ENCODE measurements around the gene TMX4. TPM values are rescaled to one million over a fixed set of nuclear protein-coding genes. Genes with fewer than 3 reads are reported as not detected.

The TMX4 gene
- total RNA-seq, 4 donors from 2014 or later, result 14.2 to 26.8 (median 17.6) TPM

DNA sequence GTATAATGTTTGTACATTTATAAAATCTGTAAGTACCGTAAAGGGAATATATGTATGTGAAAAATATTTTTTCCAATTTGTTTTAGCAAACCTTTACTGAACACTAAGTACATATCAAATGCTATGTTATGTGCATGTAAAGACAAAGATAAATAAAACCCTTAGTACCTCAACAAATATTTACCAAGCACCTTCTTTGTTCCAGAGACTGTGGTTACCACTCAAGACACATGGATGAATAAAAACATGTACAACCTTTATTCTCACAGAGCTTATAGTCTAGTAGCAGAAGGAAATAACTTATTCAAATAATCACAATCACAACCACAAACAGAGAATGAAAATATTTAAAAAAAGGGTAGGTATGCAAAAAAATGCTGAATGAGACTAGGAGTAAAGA, 17.5 kb downstream of the TMX4 start:
- H3K4me3 ChIP-seq (ENCODE audit: low read depth, poor library complexity, severe bottlenecking), result no peak overlapping the region
- intact Hi-C loops (cut with DNase I; ENCODE audit: low total_unique reads), result no loop called here
- 97 to 98% methylated on average over 1 of the region's 1 CpG for WGBS, 2 donors
- TF ChIP-seq, protein P1, sequence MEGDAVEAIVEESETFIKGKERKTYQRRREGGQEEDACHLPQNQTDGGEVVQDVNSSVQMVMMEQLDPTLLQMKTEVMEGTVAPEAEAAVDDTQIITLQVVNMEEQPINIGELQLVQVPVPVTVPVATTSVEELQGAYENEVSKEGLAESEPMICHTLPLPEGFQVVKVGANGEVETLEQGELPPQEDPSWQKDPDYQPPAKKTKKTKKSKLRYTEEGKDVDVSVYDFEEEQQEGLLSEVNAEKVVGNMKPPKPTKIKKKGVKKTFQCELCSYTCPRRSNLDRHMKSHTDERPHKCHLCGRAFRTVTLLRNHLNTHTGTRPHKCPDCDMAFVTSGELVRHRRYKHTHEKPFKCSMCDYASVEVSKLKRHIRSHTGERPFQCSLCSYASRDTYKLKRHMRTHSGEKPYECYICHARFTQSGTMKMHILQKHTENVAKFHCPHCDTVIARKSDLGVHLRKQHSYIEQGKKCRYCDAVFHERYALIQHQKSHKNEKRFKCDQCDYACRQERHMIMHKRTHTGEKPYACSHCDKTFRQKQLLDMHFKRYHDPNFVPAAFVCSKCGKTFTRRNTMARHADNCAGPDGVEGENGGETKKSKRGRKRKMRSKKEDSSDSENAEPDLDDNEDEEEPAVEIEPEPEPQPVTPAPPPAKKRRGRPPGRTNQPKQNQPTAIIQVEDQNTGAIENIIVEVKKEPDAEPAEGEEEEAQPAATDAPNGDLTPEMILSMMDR (IDR thresholded peaks at IDR 0.05), result no peak
- TF ChIP-seq POLR2A (IDR thresholded peaks at IDR 0.05), result no peak
- DNase-seq (ENCODE audit: low spot score in 2 of 2), result no peak

- H3K4me3 ChIP-seq (ENCODE audit: low read depth, poor library complexity, severe bottlenecking), result no peak overlapping the region
- intact Hi-C loops (cut with DNase I; ENCODE audit: low total_unique reads), result no loop called here
- no peak for DNase-seq (ENCODE audit: low spot score in 2 of 2)
- TF ChIP-seq, protein P1 (IDR thresholded peaks at IDR 0.05), result no peak
- TF ChIP-seq POLR2A (IDR thresholded peaks at IDR 0.05), result no peak
These were observed 18.8 kb downstream of the TMX4 start for GRCh38 chr20:8000796-8001195.

DNA sequence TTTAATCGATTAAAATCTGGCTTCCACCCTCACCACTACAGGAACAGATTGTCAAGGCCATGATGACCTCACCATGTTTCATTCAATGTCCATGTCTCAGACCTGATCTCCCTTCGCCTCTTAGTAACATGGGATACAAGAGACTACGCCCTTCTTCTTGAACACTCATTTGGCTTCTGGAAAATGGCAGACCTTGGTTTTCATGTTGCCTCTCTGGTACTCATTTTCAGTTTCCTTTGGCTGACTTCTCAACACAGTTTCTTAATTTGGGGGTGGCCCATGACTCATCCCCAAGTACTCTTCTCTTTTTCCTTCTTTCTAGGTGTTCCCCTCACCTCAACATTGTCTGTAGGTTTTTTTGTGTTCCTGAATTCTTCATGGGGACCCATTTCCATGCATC, 22.7 kb downstream of the TMX4 start:
- intact Hi-C loops (cut with DNase I; ENCODE audit: low total_unique reads), result no loop called here
- TF ChIP-seq, protein P1 (IDR thresholded peaks at IDR 0.05), result no peak
- TF ChIP-seq POLR2A (IDR thresholded peaks at IDR 0.05), result no peak
- DNase-seq (ENCODE audit: low spot score in 2 of 2), result no peak
- 94 to 97% methylated on average over 3 of the region's 3 CpGs for WGBS, 2 donors
- no peak overlapping the region for H3K4me3 ChIP-seq (ENCODE audit: low read depth, poor library complexity, severe bottlenecking)

DNA sequence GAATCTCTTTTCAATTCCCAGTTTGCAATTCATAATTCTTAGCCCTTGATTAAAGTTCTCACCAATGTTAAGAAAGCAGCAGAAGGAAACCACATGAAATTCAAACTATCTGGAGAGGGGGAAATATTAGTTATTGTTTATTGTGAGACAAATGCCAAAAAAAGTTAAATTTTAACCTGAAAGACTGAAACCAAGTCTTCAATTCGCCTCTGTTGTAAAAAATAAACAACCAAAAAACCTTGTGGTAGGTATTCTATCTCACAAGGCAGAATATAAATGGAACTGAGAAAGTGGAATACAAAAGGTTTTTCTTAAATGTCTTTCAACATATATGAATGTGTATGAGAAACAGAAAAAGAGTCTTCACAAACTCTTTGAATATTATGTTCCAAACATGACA, 24.8 kb downstream of the TMX4 start:
- no peak for DNase-seq (ENCODE audit: low spot score in 2 of 2)
- no peak overlapping the region for H3K4me3 ChIP-seq (ENCODE audit: low read depth, poor library complexity, severe bottlenecking)
- intact Hi-C loops (cut with DNase I; ENCODE audit: low total_unique reads), result no loop called here
- WGBS, 2 donors, result 88 to 97% methylated on average over 1 of the region's 1 CpG
- TF ChIP-seq POLR2A (IDR thresholded peaks at IDR 0.05), result no peak
- TF ChIP-seq, protein P1 (IDR thresholded peaks at IDR 0.05), result no peak

GRCh38 chr20:7993703-7994102, 25.9 kb downstream of the TMX4 start:
- no peak for TF ChIP-seq POLR2A (IDR thresholded peaks at IDR 0.05)
- TF ChIP-seq, protein P1 (IDR thresholded peaks at IDR 0.05), result no peak
- no peak for DNase-seq (ENCODE audit: low spot score in 2 of 2)
- intact Hi-C loops (cut with DNase I; ENCODE audit: low total_unique reads), result no loop called here
- 91 to 96% methylated on average over 2 of the region's 2 CpGs for WGBS, 2 donors
- no peak overlapping the region for H3K4me3 ChIP-seq (ENCODE audit: low read depth, poor library complexity, severe bottlenecking)

DNA sequence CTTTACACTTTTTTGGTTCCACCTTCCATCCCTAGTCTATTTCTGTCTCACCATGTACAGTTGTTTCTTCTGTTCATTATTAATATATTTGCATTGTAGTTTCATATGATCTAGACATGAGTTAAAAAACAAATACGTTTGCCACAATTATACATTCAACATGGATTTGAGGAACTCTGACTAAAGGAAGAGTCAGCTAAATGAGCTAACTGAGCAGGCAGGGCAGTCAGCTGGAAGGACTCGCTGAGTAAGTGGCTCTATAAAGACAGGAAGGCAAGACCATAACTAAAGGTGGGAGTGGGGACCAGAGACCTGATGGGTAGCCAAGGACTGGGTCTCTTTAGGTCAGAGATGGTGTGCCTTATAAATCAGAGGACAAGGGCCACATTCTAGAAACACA, 26.3 kb downstream of the TMX4 start:
- no peak for DNase-seq (ENCODE audit: low spot score in 2 of 2)
- no peak for TF ChIP-seq POLR2A (IDR thresholded peaks at IDR 0.05)
- TF ChIP-seq, protein P1 (IDR thresholded peaks at IDR 0.05), result no peak
- 90 to 93% methylated on average over 2 of the region's 2 CpGs for WGBS, 2 donors
- intact Hi-C loops (cut with DNase I; ENCODE audit: low total_unique reads), result no loop called here
- H3K4me3 ChIP-seq (ENCODE audit: low read depth, poor library complexity, severe bottlenecking), result no peak overlapping the region
